ENCODE measurements around the gene UQCRH. TPM values are rescaled to one million over a fixed set of nuclear protein-coding genes. Genes with fewer than 3 reads are reported as not detected.

UQCRH gene
- total and polyA plus RNA-seq, 10 donors = 106 to 545 (median 237) TPM

- no peaks in the 10 kb centered on the region for H3K9me3 ChIP-seq
- TF ChIP-seq POLR2A (IDR thresholded peaks at IDR 0.05) = peak in 2 of 3 donors; percentile 7 to 76
- peak; percentile 95 for TF ChIP-seq POLR2AphosphoS5 (IDR thresholded peaks at IDR 0.05)
- TF ChIP-seq CTCF (IDR thresholded peaks at IDR 0.05 in 8 of 11, conservative IDR thresholded peaks at IDR 0.05 in 3 of 11) = peak; percentile 23 to 76 (median 69)
- peak within 1 kb of the TSS; percentile 58 to 91 (median 76) for H3K4me3 ChIP-seq
- H3K36me3 ChIP-seq = peaks cover 0 to 40% (median 16%) of the 10 kb centered on the region in 6 donors
- peak within 1 kb of the TSS; percentile 93 to 98 (median 96) for H3K27ac ChIP-seq
- WGBS, 5 donors = 0 to 1% (median 0%) methylated on average over 44 to 53 of the region's 53 CpGs
- no peaks in the 10 kb centered on the region for H3K27me3 ChIP-seq (replicated peaks in 1 of 7)
- intact Hi-C loops (cut with DNase I; ENCODE audit: low total_unique reads) = loop anchor here (5.0 kb wide), 1 partner anchor 38 kb away; the partner anchor contains the start of genes LRRC41 and UQCRH
- H3K4me1 ChIP-seq = peaks cover 0 to 49% (median 18%) of the 10 kb centered on the region in 6 donors
- peak; percentile 95 for DNase-seq
Measured at GRCh38 chr1:46340404-46341221, 37.1 kb downstream of the UQCRH start, which contains the start of gene NSUN4. Gene NSUN4, plus strand, starts transcription at chr1:46340807. Its CDS starts 20 bp downstream, at chr1:46340827.

- no peaks in the 10 kb centered on the region for H3K27me3 ChIP-seq (replicated peaks in 1 of 7)
- intact Hi-C loops (cut with DNase I; ENCODE audit: low total_unique reads) = loop anchor here (5.0 kb wide), 1 partner anchor 39 kb away; the partner anchor contains the start of genes LRRC41 and UQCRH
- WGBS, 5 donors = 57 to 77% (median 65%) methylated on average over 31 of the region's 31 CpGs
Measured at GRCh38 chr1:46341222-46342083, 38.0 kb downstream of the UQCRH start.

GRCh38 chr1:46342084-46342656 is 38.7 kb downstream of the UQCRH start:
- no peaks in the 10 kb centered on the region for H3K9me3 ChIP-seq
- H3K36me3 ChIP-seq = peaks cover 0 to 55% (median 28%) of the 10 kb centered on the region in 6 donors
- 91 to 95% (median 94%) methylated on average over 6 of the region's 6 CpGs for WGBS, 5 donors
- intact Hi-C loops (cut with DNase I; ENCODE audit: low total_unique reads) = loop anchor here (5.0 kb wide), 1 partner anchor 40 kb away; the partner anchor contains the start of genes LRRC41 and UQCRH
- H3K27ac ChIP-seq = peak overlapping the region in 5 of 8 donors; percentile 93 to 98 (median 96)
- H3K4me3 ChIP-seq = no peak overlapping the region
- H3K4me1 ChIP-seq = peaks cover 0 to 51% (median 18%) of the 10 kb centered on the region in 6 donors
- H3K27me3 ChIP-seq (replicated peaks in 1 of 7) = no peaks in the 10 kb centered on the region
- no peak for TF ChIP-seq POLR2AphosphoS5 (IDR thresholded peaks at IDR 0.05)
- TF ChIP-seq CTCF (IDR thresholded peaks at IDR 0.05 in 8 of 11, conservative IDR thresholded peaks at IDR 0.05 in 3 of 11) = peak in 5 of 11 experiments; percentile 19 to 47 (median 36)
- DNase-seq = no peak

More at GRCh38 chr1:46341222-46342083, 38.0 kb downstream of the UQCRH start:
- Histone ChIP-seq H3K27ac (peak overlapping the region; percentile 93 to 98 (median 96)), H3K9me3 (no peaks in the 10 kb centered on the region), H3K36me3 (peaks cover 0 to 48% (median 21%) of the 10 kb centered on the region in 6 donors), H3K4me3 (peak overlapping the region; percentile 58 to 91 (median 76)), H3K4me1 (peaks cover 0 to 49% (median 18%) of the 10 kb centered on the region in 6 donors)
- DNase-seq = peak; percentile 80
- TF ChIP-seq POLR2A (IDR thresholded peaks at IDR 0.05) (no peak), CTCF (IDR thresholded peaks at IDR 0.05 in 8 of 11, conservative IDR thresholded peaks at IDR 0.05 in 3 of 11) (no peak), POLR2AphosphoS5 (IDR thresholded peaks at IDR 0.05) (no peak)
